ENCODE measurements around the gene ENO4.

Gene ENO4

DNA sequence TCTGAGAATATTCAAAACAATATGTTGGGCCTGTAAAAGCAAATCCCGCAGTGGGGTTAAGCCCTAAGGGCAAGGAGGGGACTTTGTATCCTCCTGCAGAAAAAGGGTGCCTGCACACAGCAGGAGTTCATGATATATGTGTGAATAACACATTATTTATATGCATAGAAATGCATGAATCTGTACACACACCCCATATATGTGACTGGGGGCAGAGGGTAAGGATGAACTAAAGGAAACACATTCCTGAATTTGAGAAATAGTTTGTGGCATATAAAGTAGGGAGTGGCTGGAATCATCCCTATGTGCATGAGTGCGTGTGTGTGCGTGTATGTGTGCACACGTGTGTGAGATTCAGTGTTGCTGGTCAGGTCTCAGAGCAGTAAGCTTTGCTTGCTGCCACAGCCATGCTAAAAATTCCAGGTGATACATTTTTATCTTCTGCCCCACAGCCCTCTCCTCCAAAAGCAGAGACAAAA, 18.9 kb downstream of the ENO4 start:
- no peak for TF ChIP-seq CREB1 (IDR thresholded peaks at IDR 0.05; ENCODE audit: low read depth)
- TF ChIP-seq TAF1 (IDR thresholded peaks at IDR 0.05; ENCODE audit: low read depth): no peak
- no peak for TF ChIP-seq RAD21 (IDR thresholded peaks at IDR 0.05; ENCODE audit: low read depth)
- TF ChIP-seq NFIC (IDR thresholded peaks at IDR 0.05): no peak
- TF ChIP-seq ZBTB7A (IDR thresholded peaks at IDR 0.05; ENCODE audit: low read depth): no peak
- TF ChIP-seq YY1 (IDR thresholded peaks at IDR 0.05; ENCODE audit: low read depth): no peak
- TF ChIP-seq REST (IDR thresholded peaks at IDR 0.05; ENCODE audit: low read depth): no peak
- TF ChIP-seq USF1 (IDR thresholded peaks at IDR 0.05): no peak
- TF ChIP-seq TEAD4 (IDR thresholded peaks at IDR 0.05): no peak
- TF ChIP-seq CEBPB (IDR thresholded peaks at IDR 0.05): no peak

GRCh38 chr10:116868722-116869121, 19.4 kb downstream of the ENO4 start:
- TF ChIP-seq YY1 (IDR thresholded peaks at IDR 0.05; ENCODE audit: low read depth): no peak
- TF ChIP-seq EP300 (IDR thresholded peaks at IDR 0.05; ENCODE audit: borderline replicate concordance): no peak
- TF ChIP-seq TCF12 (IDR thresholded peaks at IDR 0.05; ENCODE audit: low read depth): no peak
- no peak for TF ChIP-seq TAF1 (IDR thresholded peaks at IDR 0.05; ENCODE audit: low read depth)
- TF ChIP-seq NFIC (IDR thresholded peaks at IDR 0.05): no peak
- TF ChIP-seq CREB1 (IDR thresholded peaks at IDR 0.05; ENCODE audit: low read depth): no peak
- TF ChIP-seq TEAD4 (IDR thresholded peaks at IDR 0.05): no peak

DNA sequence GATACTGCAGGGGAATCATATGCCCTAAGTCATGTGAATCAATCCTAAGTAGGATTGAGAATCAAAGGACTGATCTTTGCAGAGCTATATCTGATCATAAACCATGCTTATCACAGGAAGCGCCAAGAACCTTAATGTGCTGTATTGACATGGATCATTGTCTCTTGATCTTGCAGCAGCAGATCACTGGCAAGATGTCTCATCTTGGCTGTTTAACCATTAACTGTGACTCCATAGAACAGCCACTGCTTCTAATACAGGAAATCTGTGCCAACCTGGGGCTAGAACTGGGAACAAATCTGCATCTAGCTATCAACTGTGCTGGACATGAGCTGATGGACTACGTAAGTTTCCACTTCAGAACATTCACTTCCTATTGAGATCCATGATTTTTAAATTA, 21.6 kb downstream of the ENO4 start:
- no peak for TF ChIP-seq RAD21 (IDR thresholded peaks at IDR 0.05; ENCODE audit: low read depth)
- TF ChIP-seq EGR1 (IDR thresholded peaks at IDR 0.05): no peak
- TF ChIP-seq FOXM1 (IDR thresholded peaks at IDR 0.05; ENCODE audit: borderline replicate concordance, low read depth): no peak

DNA sequence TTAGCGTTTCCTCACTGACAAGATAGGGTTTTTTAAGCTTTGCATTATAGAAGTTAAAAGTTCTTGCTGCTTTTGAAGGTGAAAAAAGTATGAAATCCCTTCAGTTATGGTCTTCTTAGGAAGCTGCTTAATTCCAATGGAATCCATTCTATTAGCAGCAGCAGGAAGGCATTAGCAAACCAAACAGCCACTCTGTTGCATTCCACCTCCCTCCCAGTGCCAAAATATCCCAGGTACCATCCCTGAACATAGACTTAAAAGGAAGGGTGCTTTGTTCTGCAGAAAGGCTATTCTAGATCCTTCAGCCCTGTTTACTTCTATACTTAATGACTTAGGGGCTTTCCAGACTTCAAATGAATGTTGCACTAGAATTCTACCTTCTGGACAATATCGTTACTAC, 23.8 kb downstream of the ENO4 start:
- TF ChIP-seq TEAD4 (IDR thresholded peaks at IDR 0.05): no peak
- TF ChIP-seq ZBTB7A (IDR thresholded peaks at IDR 0.05; ENCODE audit: low read depth): no peak
- no peak for TF ChIP-seq CEBPB (IDR thresholded peaks at IDR 0.05)
- no peak for TF ChIP-seq FOXM1 (IDR thresholded peaks at IDR 0.05; ENCODE audit: borderline replicate concordance, low read depth)
- TF ChIP-seq TAF1 (IDR thresholded peaks at IDR 0.05; ENCODE audit: low read depth): no peak
- TF ChIP-seq MAX (IDR thresholded peaks at IDR 0.05): no peak
- no peak for TF ChIP-seq YY1 (IDR thresholded peaks at IDR 0.05; ENCODE audit: low read depth)
- no peak for TF ChIP-seq EP300 (IDR thresholded peaks at IDR 0.05; ENCODE audit: borderline replicate concordance)
- no peak for TF ChIP-seq USF1 (IDR thresholded peaks at IDR 0.05)
- no peak for TF ChIP-seq EGR1 (IDR thresholded peaks at IDR 0.05)
- TF ChIP-seq NFIC (IDR thresholded peaks at IDR 0.05): no peak
- no peak for TF ChIP-seq CREB1 (IDR thresholded peaks at IDR 0.05; ENCODE audit: low read depth)
- TF ChIP-seq TCF12 (IDR thresholded peaks at IDR 0.05; ENCODE audit: low read depth): no peak

DNA sequence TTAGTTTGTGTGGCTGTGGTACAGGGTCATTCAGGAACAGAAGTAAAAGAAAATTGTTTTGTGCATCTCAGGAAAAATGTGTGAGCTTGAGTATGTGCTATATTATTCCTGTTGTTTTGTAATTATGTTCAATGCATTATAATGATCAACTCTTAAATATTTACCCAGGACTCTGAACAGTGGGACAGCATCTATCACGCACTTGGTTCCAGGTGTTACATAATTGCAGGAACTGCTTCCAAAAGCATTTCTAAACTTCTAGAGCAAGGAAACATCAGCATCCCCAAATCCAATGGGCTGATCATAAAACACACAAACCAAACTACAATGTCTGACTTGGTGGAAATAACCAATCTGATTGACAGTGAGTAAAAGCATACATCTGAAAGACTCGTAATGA, 26.6 kb downstream of the ENO4 start:
- TF ChIP-seq FOXM1 (IDR thresholded peaks at IDR 0.05; ENCODE audit: borderline replicate concordance, low read depth): no peak

DNA sequence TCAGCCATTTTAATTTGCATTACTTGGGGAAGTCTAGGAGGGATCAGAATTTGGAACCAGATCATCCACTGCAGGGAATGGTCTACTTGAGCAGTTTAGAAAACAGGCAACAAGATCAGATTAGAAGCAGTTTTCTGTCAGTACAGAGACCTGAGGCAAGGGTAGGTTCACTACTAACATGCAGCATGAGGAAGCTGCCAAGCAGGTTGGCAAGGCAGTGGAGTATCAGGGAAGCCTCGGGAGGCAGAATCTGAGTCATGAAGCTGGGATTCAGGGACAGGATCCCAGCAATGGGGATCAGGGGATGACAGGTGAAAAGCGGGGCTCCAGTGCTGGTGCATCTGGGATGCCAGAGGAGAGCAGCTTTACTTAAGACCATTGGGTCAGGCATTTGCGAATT, 28.1 kb downstream of the ENO4 start:
- TF ChIP-seq MAX (IDR thresholded peaks at IDR 0.05) (no peak), REST (IDR thresholded peaks at IDR 0.05; ENCODE audit: low read depth) (no peak), TEAD4 (IDR thresholded peaks at IDR 0.05) (no peak), TCF12 (IDR thresholded peaks at IDR 0.05; ENCODE audit: low read depth) (no peak), EP300 (IDR thresholded peaks at IDR 0.05; ENCODE audit: borderline replicate concordance) (no peak), USF1 (IDR thresholded peaks at IDR 0.05) (no peak), FOXM1 (IDR thresholded peaks at IDR 0.05; ENCODE audit: borderline replicate concordance, low read depth) (no peak), NFIC (IDR thresholded peaks at IDR 0.05) (no peak), RAD21 (IDR thresholded peaks at IDR 0.05; ENCODE audit: low read depth) (no peak), CEBPB (IDR thresholded peaks at IDR 0.05) (no peak), YY1 (IDR thresholded peaks at IDR 0.05; ENCODE audit: low read depth) (no peak)
